ENCODE measurements around the gene PACSIN1. TPM values are rescaled to one million over a fixed set of nuclear protein-coding genes. Genes with fewer than 3 reads are reported as not detected.
A peak's percentile ranks its signal among the peaks of the same experiment; 100 is the strongest.

The PACSIN1 gene
- total RNA-seq, 6 experiments from 2014 or later: 0.05 to 0.37 (median 0.22) TPM; not detected in 1

GRCh38 chr6:34455831-34456230, 10.0 kb upstream of the PACSIN1 start:
- no peaks in the 10 kb centered on the region for H3K36me3 ChIP-seq
- no peak overlapping the region for H3K4me3 ChIP-seq
- no peaks in the 10 kb centered on the region for H3K4me1 ChIP-seq
- no peak overlapping the region for H3K27ac ChIP-seq
- intact Hi-C loops (cut with DNase I): no loop called here
- ATAC-seq (no peak), DNase-seq (no peak)
- no peaks in the 10 kb centered on the region for H3K27me3 ChIP-seq
- WGBS (ENCODE audit: insufficient coverage, low coverage, low lambda C conversion rate, missing lambda C conversion rate): no CpG with 5 or more reads among the region's 1 CpG
- no peaks in the 10 kb centered on the region for H3K9me3 ChIP-seq
- TF ChIP-seq POLR2A (IDR thresholded peaks at IDR 0.05) (no peak), CTCF (IDR thresholded peaks at IDR 0.05) (no peak)

- no peaks in the 10 kb centered on the region for H3K36me3 ChIP-seq
- ATAC-seq (no peak), DNase-seq (peak in 1 of 3 donors; percentile 19)
- H3K27ac ChIP-seq: no peak overlapping the region
- H3K4me3 ChIP-seq: no peak overlapping the region
- WGBS (ENCODE audit: insufficient coverage, low coverage, low lambda C conversion rate, missing lambda C conversion rate): no CpG with 5 or more reads among the region's 2 CpGs
- TF ChIP-seq CTCF (IDR thresholded peaks at IDR 0.05) (no peak), POLR2A (IDR thresholded peaks at IDR 0.05) (no peak)
- H3K9me3 ChIP-seq: no peaks in the 10 kb centered on the region
- H3K4me1 ChIP-seq: no peaks in the 10 kb centered on the region
- intact Hi-C loops (cut with DNase I): no loop called here
- no peaks in the 10 kb centered on the region for H3K27me3 ChIP-seq
Observed at GRCh38 chr6:34457382-34457741, 8.5 kb upstream of the PACSIN1 start.

- Histone ChIP-seq H3K9me3 (no peaks in the 10 kb centered on the region), H3K27me3 (no peaks in the 10 kb centered on the region), H3K27ac (no peak overlapping the region), H3K4me1 (no peaks in the 10 kb centered on the region), H3K4me3 (no peak overlapping the region), H3K36me3 (no peaks in the 10 kb centered on the region)
- intact Hi-C loops (cut with DNase I): no loop called here
- DNase-seq (peak in 1 of 3 donors; percentile 31), ATAC-seq (no peak)
- 65% methylated on average over 3 of the region's 14 CpGs for WGBS (ENCODE audit: insufficient coverage, low coverage, low lambda C conversion rate, missing lambda C conversion rate)
- TF ChIP-seq POLR2A (IDR thresholded peaks at IDR 0.05) (no peak), CTCF (IDR thresholded peaks at IDR 0.05) (no peak)
Observed at GRCh38 chr6:34457742-34458735, 7.8 kb upstream of the PACSIN1 start.

GRCh38 chr6:34459899-34460593, 5.8 kb upstream of the PACSIN1 start:
- Histone ChIP-seq H3K9me3 (no peaks in the 10 kb centered on the region), H3K4me3 (no peak overlapping the region), H3K27me3 (no peaks in the 10 kb centered on the region), H3K4me1 (no peaks in the 10 kb centered on the region), H3K27ac (no peak overlapping the region), H3K36me3 (no peaks in the 10 kb centered on the region)
- TF ChIP-seq CTCF (IDR thresholded peaks at IDR 0.05) (peak; percentile 65 to 83 (median 78)), POLR2A (IDR thresholded peaks at IDR 0.05) (no peak)
- intact Hi-C loops (cut with DNase I): loop anchor here in 1 of 2 donors (10.0 kb wide), 2 partner anchors 65 to 155 kb away; no protein-coding TSS in a partner anchor
- DNase-seq (peak in 1 of 3 donors; percentile 62), ATAC-seq (peak; percentile 81 to 92 (median 86))
- 12% methylated on average over 4 of the region's 6 CpGs for WGBS (ENCODE audit: insufficient coverage, low coverage, low lambda C conversion rate, missing lambda C conversion rate)
